Naive thymus-derived CD4-positive, alpha-beta T cell (primary cell): ENCODE data around the gene RASAL2. TPM values are rescaled to one million over a fixed set of nuclear protein-coding genes. Genes with fewer than 3 reads are reported as not detected.

Experiments used
- ATAC-seq: fragments of 150-1000 bp; cut with Tn5 transposase; 2 replicates; pipeline ENCODE4 v1.10.0; 2021; ENCODE audit warnings: mild to moderate bottlenecking, moderate library complexity
- CTCF ChIA-PET: fragments of 350-600 bp; sonication (Branson Sonifier 250); formaldehyde crosslinking; loops from one replicate; lab custom pipeline; 2021; ENCODE audit warnings: antibody characterized with exemption; lab: Charles Lee
- POLR2A ChIA-PET: fragments of 350-600 bp; sonication (Branson Sonifier 250); formaldehyde crosslinking; loops from one replicate; lab custom pipeline; 2021; ENCODE audit warnings: antibody characterized with exemption, inconsistent platforms; lab: Charles Lee
- DNase-seq, 9 donors: peaks; one replicate each; pipeline versions ENCODE4 v3.0.0 to v3.0.0-alpha.2; 2020 to 2022; ENCODE audit warnings: mixed read lengths in 1 of 9
- H3K27ac ChIP-seq: one replicate; pipeline ENCODE4 v1.7.0; 2013; ENCODE audit warnings: mild to moderate bottlenecking, low read depth, low read length, moderate library complexity
- H3K27me3 ChIP-seq, 2 donors: one replicate each; pipeline ENCODE4 v1.7.0; 2013; ENCODE audit warnings: low read length in 2 of 2, mild to moderate bottlenecking in 2 of 2, moderate library complexity in 2 of 2; ENCODE audit not compliant: control insufficient read depth in 2 of 2, insufficient read depth in 2 of 2
- H3K36me3 ChIP-seq, 3 experiments: 1 replicate in 2 of 3; 2 replicates in 1 of 3; pipeline ENCODE4 v1.7.0; 2013; ENCODE audit warnings: low read length in 3 of 3, mild to moderate bottlenecking in 3 of 3, moderate library complexity in 1 of 3; ENCODE audit not compliant: insufficient read depth in 3 of 3, control insufficient read depth in 2 of 3
- H3K4me1 ChIP-seq, 2 donors: one replicate each; pipeline ENCODE4 v1.7.0; 2013; ENCODE audit warnings: low read length in 2 of 2, mild to moderate bottlenecking in 2 of 2, moderate library complexity in 1 of 2; ENCODE audit not compliant: control insufficient read depth in 2 of 2, insufficient read depth in 2 of 2
- H3K4me3 ChIP-seq: 2 replicates; pipeline ENCODE4 v1.7.0; 2013; ENCODE audit warnings: mild to moderate bottlenecking, low read length
- H3K9me3 ChIP-seq, 3 experiments: 1 replicate in 2 of 3; 2 replicates in 1 of 3; pipeline ENCODE4 v1.7.0; 2013; ENCODE audit warnings: low read length in 3 of 3; ENCODE audit not compliant: control insufficient read depth in 2 of 3
- H3K27ac Mint-ChIP-seq, 9 donors: one replicate each; pipeline ENCODE4 v1.8.0; 2020 to 2022; ENCODE audit warnings: mixed read lengths in 9 of 9, mild to moderate bottlenecking in 8 of 9, moderate library complexity in 5 of 9, inconsistent platforms in 2 of 9
- H3K27me3 Mint-ChIP-seq, 5 donors: one replicate each; pipeline ENCODE4 v1.8.0; 2021 to 2022; ENCODE audit warnings: mixed read lengths in 5 of 5, mild to moderate bottlenecking in 1 of 5
- H3K36me3 Mint-ChIP-seq, 5 donors: one replicate each; pipeline ENCODE4 v1.8.0; 2020 to 2022; ENCODE audit warnings: mixed read lengths in 5 of 5, mild to moderate bottlenecking in 3 of 5, inconsistent platforms in 1 of 5
- H3K4me1 Mint-ChIP-seq, 7 donors: one replicate each; pipeline ENCODE4 v1.8.0; 2020 to 2022; ENCODE audit warnings: mixed read lengths in 7 of 7, mild to moderate bottlenecking in 3 of 7, inconsistent platforms in 1 of 7
- H3K4me3 Mint-ChIP-seq, 10 donors: one replicate each; pipeline ENCODE4 v1.8.0; 2020 to 2022; ENCODE audit warnings: mild to moderate bottlenecking in 10 of 10, mixed read lengths in 10 of 10, moderate library complexity in 6 of 10, inconsistent platforms in 2 of 10
- H3K9me3 Mint-ChIP-seq, 11 donors: one replicate each; pipeline ENCODE4 v1.8.0; 2020 to 2022; ENCODE audit warnings: mixed read lengths in 11 of 11, mild to moderate bottlenecking in 4 of 11, inconsistent platforms in 1 of 11, moderate library complexity in 1 of 11
- intact Hi-C, 2 donors: fragments of 100-400 bp; cut with micrococcal nuclease; formaldehyde crosslinking; loops; one replicate each; pipeline ENCODE4 v1.15.1; 2023
- polyA plus RNA-seq, 2 donors: library from polyadenylated mRNA; unstranded; fragments of 300-500 nt; fragmentation: Illumina TruSeq; gene quantifications; one replicate each; pipeline ENCODE4 v1.2.3, GENCODE V29; 2021
- total RNA-seq, 6 experiments: library from RNA in 5 of 6; stranded (reverse) in 5 of 6; gene quantifications; 1 replicate in 5 of 6; 2 replicates in 1 of 6; pipeline ENCODE4 v1.2.3 and lab custom pipeline; 2021 to 2026

Gene RASAL2
- total and polyA plus RNA-seq, 7 experiments from 2014 or later: 0.11 to 0.69 (median 0.15) TPM; not detected in 3

- DNase-seq (no peak), ATAC-seq (no peak)
- no peak overlapping the region for H3K27ac ChIP-seq
- POLR2A ChIA-PET: no interaction called here
- no peaks in the 10 kb centered on the region for H3K4me1 ChIP-seq
- H3K9me3 ChIP-seq: no peaks in the 10 kb centered on the region
- H3K36me3 Mint-ChIP-seq: no peaks in the 10 kb centered on the region
- no peaks in the 10 kb centered on the region for H3K36me3 ChIP-seq
- no peak overlapping the region for H3K4me3 Mint-ChIP-seq
- CTCF ChIA-PET: no interaction called here
- H3K27ac Mint-ChIP-seq: no peak overlapping the region
- no peaks in the 10 kb centered on the region for H3K4me1 Mint-ChIP-seq
- intact Hi-C loops: no loop called here
- H3K27me3 Mint-ChIP-seq: peaks cover 0 to 11% (median 3%) of the 10 kb centered on the region in 5 donors
- no peak overlapping the region for H3K4me3 ChIP-seq
- no peaks in the 10 kb centered on the region for H3K9me3 Mint-ChIP-seq
- no peaks in the 10 kb centered on the region for H3K27me3 ChIP-seq
Observed at GRCh38 chr1:178451529-178451928, 357.6 kb downstream of the RASAL2 start.

- CTCF ChIA-PET: no interaction called here
- no peak overlapping the region for H3K27ac Mint-ChIP-seq
Observed at GRCh38 chr1:178452013-178452412, 358.1 kb downstream of the RASAL2 start.

GRCh38 chr1:178456472-178456871 lies 362.6 kb downstream of the RASAL2 start:
- Mint-ChIP-seq H3K27me3 (peaks cover 0 to 7% (median 0%) of the 10 kb centered on the region in 5 donors), H3K9me3 (no peaks in the 10 kb centered on the region), H3K4me1 (no peaks in the 10 kb centered on the region), H3K27ac (no peak overlapping the region), H3K36me3 (no peaks in the 10 kb centered on the region), H3K4me3 (no peak overlapping the region)
- Histone ChIP-seq H3K4me3 (no peak overlapping the region), H3K4me1 (no peaks in the 10 kb centered on the region), H3K27ac (no peak overlapping the region), H3K36me3 (no peaks in the 10 kb centered on the region), H3K9me3 (no peaks in the 10 kb centered on the region), H3K27me3 (no peaks in the 10 kb centered on the region)
- CTCF ChIA-PET: no interaction called here
- ATAC-seq (no peak), DNase-seq (no peak)
- POLR2A ChIA-PET: no interaction called here
- intact Hi-C loops: no loop called here

More at GRCh38 chr1:178452013-178452412, 358.1 kb downstream of the RASAL2 start:
- no peaks in the 10 kb centered on the region for H3K9me3 Mint-ChIP-seq
- H3K4me3 Mint-ChIP-seq: no peak overlapping the region
- no peaks in the 10 kb centered on the region for H3K27me3 ChIP-seq
- peaks cover 0 to 8% (median 0%) of the 10 kb centered on the region in 5 donors for H3K27me3 Mint-ChIP-seq
- H3K4me1 ChIP-seq: no peaks in the 10 kb centered on the region
- no peaks in the 10 kb centered on the region for H3K9me3 ChIP-seq
- H3K4me1 Mint-ChIP-seq: no peaks in the 10 kb centered on the region
- H3K36me3 ChIP-seq: no peaks in the 10 kb centered on the region
- H3K4me3 ChIP-seq: no peak overlapping the region
- DNase-seq (no peak), ATAC-seq (no peak)
- intact Hi-C loops: no loop called here
- no peak overlapping the region for H3K27ac ChIP-seq
- POLR2A ChIA-PET: no interaction called here
- H3K36me3 Mint-ChIP-seq: no peaks in the 10 kb centered on the region

GRCh38 chr1:178457651-178458050 lies 363.7 kb downstream of the RASAL2 start:
- no peaks in the 10 kb centered on the region for H3K27me3 ChIP-seq
- H3K4me1 ChIP-seq: no peaks in the 10 kb centered on the region
- no peak overlapping the region for H3K27ac ChIP-seq
- no peak overlapping the region for H3K27ac Mint-ChIP-seq
- ChIA-PET CTCF (no interaction called here), POLR2A (no interaction called here)
- no peaks in the 10 kb centered on the region for H3K36me3 ChIP-seq
- H3K4me3 Mint-ChIP-seq: no peak overlapping the region
- intact Hi-C loops: no loop called here
- no peaks in the 10 kb centered on the region for H3K36me3 Mint-ChIP-seq
- no peaks in the 10 kb centered on the region for H3K9me3 ChIP-seq
- DNase-seq: no peak
- no peak for ATAC-seq
- no peak overlapping the region for H3K4me3 ChIP-seq
- peaks cover 0 to 7% (median 0%) of the 10 kb centered on the region in 5 donors for H3K27me3 Mint-ChIP-seq
- no peaks in the 10 kb centered on the region for H3K9me3 Mint-ChIP-seq
- H3K4me1 Mint-ChIP-seq: no peaks in the 10 kb centered on the region

- H3K9me3 ChIP-seq: no peaks in the 10 kb centered on the region
- Mint-ChIP-seq H3K9me3 (no peaks in the 10 kb centered on the region), H3K4me1 (no peaks in the 10 kb centered on the region), H3K27me3 (peaks cover 0 to 7% (median 0%) of the 10 kb centered on the region in 5 donors), H3K36me3 (no peaks in the 10 kb centered on the region), H3K4me3 (no peak overlapping the region), H3K27ac (no peak overlapping the region)
- H3K4me3 ChIP-seq: no peak overlapping the region
- ChIA-PET POLR2A (no interaction called here), CTCF (no interaction called here)
- no peak overlapping the region for H3K27ac ChIP-seq
- DNase-seq (no peak), ATAC-seq (no peak)
- intact Hi-C loops: no loop called here
- no peaks in the 10 kb centered on the region for H3K36me3 ChIP-seq
- H3K4me1 ChIP-seq: no peaks in the 10 kb centered on the region
- H3K27me3 ChIP-seq: no peaks in the 10 kb centered on the region
Observed at GRCh38 chr1:178458203-178458602, 364.3 kb downstream of the RASAL2 start.

GRCh38 chr1:178461104-178461503 lies 367.2 kb downstream of the RASAL2 start:
- intact Hi-C loops: no loop called here
- no peaks in the 10 kb centered on the region for H3K36me3 Mint-ChIP-seq
- no peak overlapping the region for H3K4me3 Mint-ChIP-seq
- H3K9me3 Mint-ChIP-seq: no peaks in the 10 kb centered on the region
- no peak overlapping the region for H3K27ac Mint-ChIP-seq
- DNase-seq (no peak), ATAC-seq (no peak)
- Histone ChIP-seq H3K9me3 (no peaks in the 10 kb centered on the region), H3K4me3 (no peak overlapping the region), H3K27ac (no peak overlapping the region), H3K4me1 (no peaks in the 10 kb centered on the region), H3K27me3 (no peaks in the 10 kb centered on the region), H3K36me3 (no peaks in the 10 kb centered on the region)
- CTCF ChIA-PET: no interaction called here
- POLR2A ChIA-PET: no interaction called here
- no peaks in the 10 kb centered on the region for H3K4me1 Mint-ChIP-seq
- H3K27me3 Mint-ChIP-seq: peaks cover 0 to 7% (median 7%) of the 10 kb centered on the region in 5 donors

- Mint-ChIP-seq H3K36me3 (no peaks in the 10 kb centered on the region), H3K9me3 (no peaks in the 10 kb centered on the region), H3K27me3 (peaks cover 2 to 7% (median 7%) of the 10 kb centered on the region in 5 donors), H3K4me3 (no peak overlapping the region), H3K4me1 (no peaks in the 10 kb centered on the region), H3K27ac (no peak overlapping the region)
- no peak for DNase-seq
- intact Hi-C loops: no loop called here
- Histone ChIP-seq H3K9me3 (no peaks in the 10 kb centered on the region), H3K36me3 (no peaks in the 10 kb centered on the region), H3K4me3 (no peak overlapping the region), H3K27ac (no peak overlapping the region), H3K4me1 (no peaks in the 10 kb centered on the region), H3K27me3 (no peaks in the 10 kb centered on the region)
- ChIA-PET POLR2A (no interaction called here), CTCF (no interaction called here)
- no peak for ATAC-seq
Observed at GRCh38 chr1:178461701-178462100, 367.8 kb downstream of the RASAL2 start.
